ENCODE measurements around the gene RASGRP1. TPM values are rescaled to one million over a fixed set of nuclear protein-coding genes. Genes with fewer than 3 reads are reported as not detected.

Gene RASGRP1
- total RNA-seq, 3 donors from 2014 or later (not counting 1 experiment from before 2014, with no cell fraction given): 65.9 to 122 (median 96.5) TPM

- Histone ChIP-seq H3K27ac (ENCODE audit: low read length) (no peak overlapping the region), H3K4me3 (ENCODE audit: low read length) (no peak overlapping the region), H3K27me3 (ENCODE audit: control insufficient read depth, insufficient read depth, low read length) (no peaks in the 10 kb centered on the region), H3K36me3 (ENCODE audit: control insufficient read depth, insufficient read depth, low read length) (no peaks in the 10 kb centered on the region), H3K4me1 (ENCODE audit: control insufficient read depth, insufficient read depth, low read length) (no peaks in the 10 kb centered on the region), H3K9me3 (ENCODE audit: control insufficient read depth, insufficient read depth, low read length) (no peaks in the 10 kb centered on the region)
- no peak overlapping the region for H3K27ac Mint-ChIP-seq
- H3K4me3 Mint-ChIP-seq: no peak overlapping the region
- ATAC-seq: no peak
- H3K9me3 Mint-ChIP-seq: no peaks in the 10 kb centered on the region
- no peak for DNase-seq
- peaks cover 23 to 30% of the 10 kb centered on the region in 2 donors for H3K4me1 Mint-ChIP-seq
- WGBS (ENCODE audit: insufficient coverage): 80% methylated on average over 1 of the region's 2 CpGs
- no peak for TF ChIP-seq CTCF (IDR thresholded peaks at IDR 0.05)
- H3K27me3 Mint-ChIP-seq (ENCODE audit: low read depth in 2 of 2): no peaks in the 10 kb centered on the region
- intact Hi-C loops (cut with micrococcal nuclease): no loop called here
- no peaks in the 10 kb centered on the region for H3K36me3 Mint-ChIP-seq
Observed at GRCh38 chr15:38461066-38461833, 103.4 kb downstream of the RASGRP1 start.

GRCh38 chr15:38460543-38460942 is 104.1 kb downstream of the RASGRP1 start:
- Mint-ChIP-seq H3K27ac (no peak overlapping the region), H3K27me3 (ENCODE audit: low read depth in 2 of 2) (no peaks in the 10 kb centered on the region), H3K9me3 (no peaks in the 10 kb centered on the region), H3K4me1 (peaks cover 23 to 37% of the 10 kb centered on the region in 2 donors), H3K36me3 (no peaks in the 10 kb centered on the region), H3K4me3 (no peak overlapping the region)
- Histone ChIP-seq H3K36me3 (ENCODE audit: control insufficient read depth, insufficient read depth, low read length) (no peaks in the 10 kb centered on the region), H3K4me3 (ENCODE audit: low read length) (no peak overlapping the region), H3K9me3 (ENCODE audit: control insufficient read depth, insufficient read depth, low read length) (no peaks in the 10 kb centered on the region), H3K27me3 (ENCODE audit: control insufficient read depth, insufficient read depth, low read length) (no peaks in the 10 kb centered on the region), H3K4me1 (ENCODE audit: control insufficient read depth, insufficient read depth, low read length) (no peaks in the 10 kb centered on the region), H3K27ac (ENCODE audit: low read length) (no peak overlapping the region)
- DNase-seq (no peak), ATAC-seq (no peak)
- intact Hi-C loops (cut with micrococcal nuclease): no loop called here
- TF ChIP-seq CTCF (IDR thresholded peaks at IDR 0.05): no peak
- no CpG with 5 or more reads among the region's 3 CpGs for WGBS (ENCODE audit: insufficient coverage)

- Histone ChIP-seq H3K4me3 (ENCODE audit: low read length) (no peak overlapping the region), H3K27ac (ENCODE audit: low read length) (no peak overlapping the region), H3K9me3 (ENCODE audit: control insufficient read depth, insufficient read depth, low read length) (no peaks in the 10 kb centered on the region), H3K4me1 (ENCODE audit: control insufficient read depth, insufficient read depth, low read length) (peaks cover 8% of the 10 kb centered on the region), H3K36me3 (ENCODE audit: control insufficient read depth, insufficient read depth, low read length) (no peaks in the 10 kb centered on the region), H3K27me3 (ENCODE audit: control insufficient read depth, insufficient read depth, low read length) (no peaks in the 10 kb centered on the region)
- DNase-seq (no peak), ATAC-seq (no peak)
- Mint-ChIP-seq H3K4me1 (peaks cover 33 to 48% of the 10 kb centered on the region in 2 donors), H3K4me3 (no peak overlapping the region), H3K27me3 (ENCODE audit: low read depth in 2 of 2) (no peaks in the 10 kb centered on the region), H3K27ac (no peak overlapping the region), H3K36me3 (no peaks in the 10 kb centered on the region), H3K9me3 (no peaks in the 10 kb centered on the region)
- WGBS (ENCODE audit: insufficient coverage): 96% methylated on average over 6 of the region's 6 CpGs
- intact Hi-C loops (cut with micrococcal nuclease): no loop called here
- TF ChIP-seq CTCF (IDR thresholded peaks at IDR 0.05): no peak
Observed at GRCh38 chr15:38459480-38459879, 105.1 kb downstream of the RASGRP1 start.

GRCh38 chr15:38458646-38459045 is 106.0 kb downstream of the RASGRP1 start:
- H3K4me3 Mint-ChIP-seq: no peak overlapping the region
- no peak for DNase-seq
- peaks cover 34 to 55% of the 10 kb centered on the region in 2 donors for H3K4me1 Mint-ChIP-seq

More at GRCh38 chr15:38458646-38459045, 106.0 kb downstream of the RASGRP1 start:
- Histone ChIP-seq H3K27ac (ENCODE audit: low read length) (no peak overlapping the region), H3K9me3 (ENCODE audit: control insufficient read depth, insufficient read depth, low read length) (no peaks in the 10 kb centered on the region), H3K36me3 (ENCODE audit: control insufficient read depth, insufficient read depth, low read length) (no peaks in the 10 kb centered on the region), H3K4me3 (ENCODE audit: low read length) (no peak overlapping the region), H3K27me3 (ENCODE audit: control insufficient read depth, insufficient read depth, low read length) (no peaks in the 10 kb centered on the region), H3K4me1 (ENCODE audit: control insufficient read depth, insufficient read depth, low read length) (peaks cover 11% of the 10 kb centered on the region)
- TF ChIP-seq CTCF (IDR thresholded peaks at IDR 0.05): no peak
- H3K36me3 Mint-ChIP-seq: no peaks in the 10 kb centered on the region
- intact Hi-C loops (cut with micrococcal nuclease): no loop called here
- H3K27me3 Mint-ChIP-seq (ENCODE audit: low read depth in 2 of 2): no peaks in the 10 kb centered on the region
- WGBS (ENCODE audit: insufficient coverage): 97% methylated on average over 5 of the region's 5 CpGs
- no peaks in the 10 kb centered on the region for H3K9me3 Mint-ChIP-seq
- H3K27ac Mint-ChIP-seq: no peak overlapping the region
- ATAC-seq: no peak
